ENCODE data around the gene BRSK2. TPM values are rescaled to one million over a fixed set of nuclear protein-coding genes. Genes with fewer than 3 reads are reported as not detected.

BRSK2 gene
- total RNA-seq, 1 donor from 2014 or later: 0.52 TPM

DNA sequence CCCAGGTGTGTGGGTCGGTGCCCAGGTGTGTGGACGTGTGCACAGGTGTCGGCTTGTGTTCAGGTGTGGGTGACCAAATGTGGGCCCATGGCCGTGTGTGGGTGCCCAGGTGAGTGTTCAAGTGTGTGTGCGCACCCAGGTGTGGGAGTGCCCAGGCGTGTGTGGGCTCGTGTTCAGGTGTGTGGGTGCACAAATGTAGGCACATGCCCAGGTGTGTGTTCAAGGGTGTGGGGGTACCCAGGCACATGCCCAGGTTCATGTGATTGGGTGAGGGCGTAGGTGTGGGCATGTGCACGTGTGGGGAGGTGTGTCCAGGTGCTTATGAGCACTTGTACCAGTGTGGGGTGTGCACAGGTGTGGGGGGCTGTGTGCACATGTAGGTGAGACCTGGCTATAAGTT lies 54.0 kb downstream of the BRSK2 start:
- TF ChIP-seq, protein P1, sequence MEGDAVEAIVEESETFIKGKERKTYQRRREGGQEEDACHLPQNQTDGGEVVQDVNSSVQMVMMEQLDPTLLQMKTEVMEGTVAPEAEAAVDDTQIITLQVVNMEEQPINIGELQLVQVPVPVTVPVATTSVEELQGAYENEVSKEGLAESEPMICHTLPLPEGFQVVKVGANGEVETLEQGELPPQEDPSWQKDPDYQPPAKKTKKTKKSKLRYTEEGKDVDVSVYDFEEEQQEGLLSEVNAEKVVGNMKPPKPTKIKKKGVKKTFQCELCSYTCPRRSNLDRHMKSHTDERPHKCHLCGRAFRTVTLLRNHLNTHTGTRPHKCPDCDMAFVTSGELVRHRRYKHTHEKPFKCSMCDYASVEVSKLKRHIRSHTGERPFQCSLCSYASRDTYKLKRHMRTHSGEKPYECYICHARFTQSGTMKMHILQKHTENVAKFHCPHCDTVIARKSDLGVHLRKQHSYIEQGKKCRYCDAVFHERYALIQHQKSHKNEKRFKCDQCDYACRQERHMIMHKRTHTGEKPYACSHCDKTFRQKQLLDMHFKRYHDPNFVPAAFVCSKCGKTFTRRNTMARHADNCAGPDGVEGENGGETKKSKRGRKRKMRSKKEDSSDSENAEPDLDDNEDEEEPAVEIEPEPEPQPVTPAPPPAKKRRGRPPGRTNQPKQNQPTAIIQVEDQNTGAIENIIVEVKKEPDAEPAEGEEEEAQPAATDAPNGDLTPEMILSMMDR (IDR thresholded peaks at IDR 0.05; ENCODE audit: borderline replicate concordance): no peak
- peaks cover 56% of the 10 kb centered on the region for H3K27me3 ChIP-seq (ENCODE audit: low read depth)

GRCh38 chr11:1444321-1444720 lies 54.6 kb downstream of the BRSK2 start:
- no peak overlapping the region for H3K27ac ChIP-seq (replicated peaks)
- no peaks in the 10 kb centered on the region for H3K9me3 ChIP-seq (replicated peaks)
- H3K27me3 ChIP-seq (ENCODE audit: low read depth): peaks cover 62% of the 10 kb centered on the region
- intact Hi-C loops (cut with micrococcal nuclease): no loop called here
- no peaks in the 10 kb centered on the region for H3K36me3 ChIP-seq
- TF ChIP-seq, protein P1 (IDR thresholded peaks at IDR 0.05; ENCODE audit: borderline replicate concordance): no peak
- no peak overlapping the region for H3K4me3 ChIP-seq
- DNase-seq: no peak
- H3K4me1 ChIP-seq: no peaks in the 10 kb centered on the region

More for the DNA sequence above, 54.0 kb downstream of the BRSK2 start:
- H3K4me1 ChIP-seq: peaks cover 5% of the 10 kb centered on the region
- no peaks in the 10 kb centered on the region for H3K9me3 ChIP-seq (replicated peaks)
- H3K4me3 ChIP-seq: no peak overlapping the region
- no peak overlapping the region for H3K27ac ChIP-seq (replicated peaks)
- intact Hi-C loops (cut with micrococcal nuclease): no loop called here
- DNase-seq: no peak
- no peaks in the 10 kb centered on the region for H3K36me3 ChIP-seq

- Histone ChIP-seq H3K36me3 (no peaks in the 10 kb centered on the region), H3K27me3 (ENCODE audit: low read depth) (peaks cover 66% of the 10 kb centered on the region)
- DNase-seq: no peak
These were observed 55.2 kb downstream of the BRSK2 start for GRCh38 chr11:1444823-1445422.

GRCh38 chr11:1445741-1446445 lies 56.2 kb downstream of the BRSK2 start:
- H3K27ac ChIP-seq (replicated peaks): no peak overlapping the region
- H3K4me3 ChIP-seq: no peak overlapping the region
- H3K36me3 ChIP-seq: no peaks in the 10 kb centered on the region
- H3K9me3 ChIP-seq (replicated peaks): no peaks in the 10 kb centered on the region
- no peaks in the 10 kb centered on the region for H3K4me1 ChIP-seq
- DNase-seq: no peak
- TF ChIP-seq, protein P1 (IDR thresholded peaks at IDR 0.05; ENCODE audit: borderline replicate concordance): no peak
- intact Hi-C loops (cut with micrococcal nuclease): no loop called here
- peaks cover 67% of the 10 kb centered on the region for H3K27me3 ChIP-seq (ENCODE audit: low read depth)

More at GRCh38 chr11:1444823-1445422, 55.2 kb downstream of the BRSK2 start:
- no peaks in the 10 kb centered on the region for H3K9me3 ChIP-seq (replicated peaks)
- intact Hi-C loops (cut with micrococcal nuclease): no loop called here
- no peak overlapping the region for H3K27ac ChIP-seq (replicated peaks)
- no peak overlapping the region for H3K4me3 ChIP-seq
- TF ChIP-seq, protein P1 (IDR thresholded peaks at IDR 0.05; ENCODE audit: borderline replicate concordance): no peak
- H3K4me1 ChIP-seq: no peaks in the 10 kb centered on the region

- H3K27ac ChIP-seq (replicated peaks): no peak overlapping the region
- H3K27me3 ChIP-seq (ENCODE audit: low read depth): peaks cover 75% of the 10 kb centered on the region
- intact Hi-C loops (cut with micrococcal nuclease): no loop called here
- H3K9me3 ChIP-seq (replicated peaks): no peaks in the 10 kb centered on the region
- H3K4me3 ChIP-seq: no peak overlapping the region
- no peaks in the 10 kb centered on the region for H3K36me3 ChIP-seq
- TF ChIP-seq, protein P1 (IDR thresholded peaks at IDR 0.05; ENCODE audit: borderline replicate concordance): no peak
- no peak for DNase-seq
- H3K4me1 ChIP-seq: no peaks in the 10 kb centered on the region
These were observed 56.9 kb downstream of the BRSK2 start for GRCh38 chr11:1446623-1447022.
